ENCODE data around the gene CEP112. TPM values are rescaled to one million over a fixed set of nuclear protein-coding genes. Genes with fewer than 3 reads are reported as not detected.

CEP112 gene
- total and polyA plus RNA-seq, 2 of the 13 experiments (the other 11 are each of a cell fraction or from before 2014, with no cell fraction given), result 1.2 to 3.4 TPM

DNA sequence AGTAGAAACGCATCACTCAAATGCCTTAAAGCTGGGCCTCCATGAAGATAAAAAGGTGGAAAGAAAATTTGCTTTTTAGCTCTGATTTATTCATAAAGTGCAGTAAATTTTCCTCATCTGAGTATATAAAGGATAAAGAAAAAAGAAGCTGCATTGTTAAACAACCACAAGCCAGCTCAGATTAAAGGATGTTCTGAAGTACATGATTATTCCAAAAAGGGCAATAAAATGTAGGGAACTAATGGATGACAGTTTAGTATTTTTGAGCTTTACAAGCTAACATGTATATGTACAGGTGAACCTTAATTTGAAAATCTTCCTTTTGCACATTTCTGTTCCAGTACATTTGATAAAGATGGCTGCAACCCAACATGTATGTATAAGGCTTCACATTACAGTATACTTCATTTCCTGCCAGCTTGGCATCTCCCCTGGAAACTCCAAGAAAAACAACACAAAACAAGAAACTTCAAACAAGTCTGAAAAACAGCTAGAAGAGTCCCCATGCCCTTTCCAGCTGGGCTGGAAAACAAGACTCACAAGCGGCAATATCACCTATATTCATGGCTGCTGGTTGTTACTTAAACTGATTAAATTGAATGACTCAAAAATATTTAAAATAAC is 225.7 kb downstream of the CEP112 start (continued):
- TF ChIP-seq, protein P1, sequence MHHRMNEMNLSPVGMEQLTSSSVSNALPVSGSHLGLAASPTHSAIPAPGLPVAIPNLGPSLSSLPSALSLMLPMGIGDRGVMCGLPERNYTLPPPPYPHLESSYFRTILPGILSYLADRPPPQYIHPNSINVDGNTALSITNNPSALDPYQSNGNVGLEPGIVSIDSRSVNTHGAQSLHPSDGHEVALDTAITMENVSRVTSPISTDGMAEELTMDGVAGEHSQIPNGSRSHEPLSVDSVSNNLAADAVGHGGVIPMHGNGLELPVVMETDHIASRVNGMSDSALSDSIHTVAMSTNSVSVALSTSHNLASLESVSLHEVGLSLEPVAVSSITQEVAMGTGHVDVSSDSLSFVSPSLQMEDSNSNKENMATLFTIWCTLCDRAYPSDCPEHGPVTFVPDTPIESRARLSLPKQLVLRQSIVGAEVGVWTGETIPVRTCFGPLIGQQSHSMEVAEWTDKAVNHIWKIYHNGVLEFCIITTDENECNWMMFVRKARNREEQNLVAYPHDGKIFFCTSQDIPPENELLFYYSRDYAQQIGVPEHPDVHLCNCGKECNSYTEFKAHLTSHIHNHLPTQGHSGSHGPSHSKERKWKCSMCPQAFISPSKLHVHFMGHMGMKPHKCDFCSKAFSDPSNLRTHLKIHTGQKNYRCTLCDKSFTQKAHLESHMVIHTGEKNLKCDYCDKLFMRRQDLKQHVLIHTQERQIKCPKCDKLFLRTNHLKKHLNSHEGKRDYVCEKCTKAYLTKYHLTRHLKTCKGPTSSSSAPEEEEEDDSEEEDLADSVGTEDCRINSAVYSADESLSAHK (CRISPR knock-in tag; IDR thresholded peaks at IDR 0.05; ENCODE audit: borderline replicate concordance), result no peak
- TF ChIP-seq ZNF343 (CRISPR knock-in tag; IDR thresholded peaks at IDR 0.05), result no peak

GRCh38 chr17:65963179-65963578 is 228.8 kb downstream of the CEP112 start:
- no peaks in the 10 kb centered on the region for H3K9me3 ChIP-seq (ENCODE audit: low read length)
- 63% methylated on average over 3 of the region's 3 CpGs for WGBS (ENCODE audit: low lambda C conversion rate)
- no peak overlapping the region for H3K27ac ChIP-seq (ENCODE audit: extremely low read length, insufficient read depth, low read length)
- CTCF ChIA-PET (ENCODE audit: low intra/inter-chr PET ratio, low total read pairs), result no interaction called here
- FAIRE-seq (no peak), DNase-seq (ENCODE audit: low spot score) (no peak), ATAC-seq (no peak)
- in situ Hi-C loops (cut with HindIII; ENCODE audit: extremely low pct_ligation_motif_present, low pct_unique_long_range_greater_than_20kb), result no loop called here
- POLR2A ChIA-PET, result no interaction called here
- H3K79me2 ChIP-seq (ENCODE audit: insufficient read depth, low read length), result no peaks in the 10 kb centered on the region
- no peak overlapping the region for H3K4me2 ChIP-seq (ENCODE audit: low read depth, low read length)
- no peak overlapping the region for H2AFZ ChIP-seq (ENCODE audit: low read length)
- no peaks in the 10 kb centered on the region for H3K36me3 ChIP-seq (replicated peaks in 1 of 2; ENCODE audit: control insufficient read depth in 1 of 2, insufficient read depth in 2 of 2, low read length in 2 of 2)
- BruUV-seq (replicated peaks), result no TSS peak
- H3K4me3 ChIP-seq (replicated peaks in 1 of 3; ENCODE audit: insufficient read depth in 1 of 3, low read depth in 2 of 3, low read length in 3 of 3), result no peak overlapping the region
- TF ChIP-seq RFX5 (IDR thresholded peaks at IDR 0.05; ENCODE audit: low read depth, low read length) (no peak), ATF7 (IDR thresholded peaks at IDR 0.05) (peak; percentile 69), ATF7 (CRISPR knock-in tag; IDR thresholded peaks at IDR 0.05) (no peak), ZNF350 (CRISPR knock-in tag; IDR thresholded peaks at IDR 0.05; ENCODE audit: borderline replicate concordance, low read depth) (no peak), ZNF724P (CRISPR knock-in tag; IDR thresholded peaks at IDR 0.05; ENCODE audit: borderline replicate concordance) (no peak), ATF4 (CRISPR knock-in tag; IDR thresholded peaks at IDR 0.05) (peak in 1 of 2 experiments; percentile 22; a peak in 1 of 4 replicates), ZBTB34 (CRISPR knock-in tag; IDR thresholded peaks at IDR 0.05) (no peak), CEBPB (IDR thresholded peaks at IDR 0.05; ENCODE audit: borderline replicate concordance, low read depth, low read length) (peak; percentile 44; the same call in 1 of the 2 replicates)
- H3K27me3 ChIP-seq (ENCODE audit: control insufficient read depth in 1 of 2, insufficient read depth in 2 of 2, low read length in 2 of 2), result no peaks in the 10 kb centered on the region
- no peaks in the 10 kb centered on the region for H4K20me1 ChIP-seq (ENCODE audit: insufficient read depth, low read length)
- no peak overlapping the region for H3K9ac ChIP-seq (ENCODE audit: insufficient read depth, low read depth, low read length)
- H3K4me1 ChIP-seq (ENCODE audit: insufficient read depth, low read length), result no peaks in the 10 kb centered on the region
- intact Hi-C loops (cut with micrococcal nuclease; ENCODE audit: unreplicated experiment), result no loop called here

Measured in HepG2 (cell line).